ENCODE measurements around the gene CAVIN3.

GRCh38 chr11:6362873-6363678, 42.8 kb upstream of the CAVIN3 start:
- peak; percentile 43 to 82 (median 68) for TF ChIP-seq CTCF (IDR thresholded peaks at IDR 0.05)
- TF ChIP-seq POLR2A (IDR thresholded peaks at IDR 0.05): no peak
- no peak for TF ChIP-seq POLR2AphosphoS5 (IDR thresholded peaks at IDR 0.05)
